ENCODE results near the gene TDRD1. TPM values are rescaled to one million over a fixed set of nuclear protein-coding genes. Genes with fewer than 3 reads are reported as not detected.
"Not testable (repeated sequence)": the region's sequence is repeated elsewhere in the genome, so short reads cannot be mapped to it uniquely, and the experiment has no call there.

The TDRD1 gene
- polyA plus RNA-seq, 1 experiment, result not detected

GRCh38 chr10:114142018-114142417 is 37.1 kb upstream of the TDRD1 start:
- ChIA-PET CTCF (no interaction called here), POLR2A (no interaction called here)
- peaks cover 4% of the 10 kb centered on the region for H3K36me3 ChIP-seq (ENCODE audit: control insufficient read depth, insufficient read depth, low read length)
- DNase-seq (ENCODE audit: low read depth), result no peak
- H3K4me3 ChIP-seq (ENCODE audit: low read depth, low read length), result no peak overlapping the region
- no peak for TF ChIP-seq CTCF (IDR thresholded peaks at IDR 0.05; ENCODE audit: insufficient read depth, low read depth, low read length)
- H3K27me3 ChIP-seq (ENCODE audit: control insufficient read depth, insufficient read depth, low read length), result no peaks in the 10 kb centered on the region

GRCh38 chr10:114143160-114143559 is 36.0 kb upstream of the TDRD1 start:
- Histone ChIP-seq H3K27me3 (ENCODE audit: control insufficient read depth, insufficient read depth, low read length) (no peaks in the 10 kb centered on the region), H3K4me3 (ENCODE audit: low read depth, low read length) (no peak overlapping the region), H3K36me3 (ENCODE audit: control insufficient read depth, insufficient read depth, low read length) (peaks cover 4% of the 10 kb centered on the region)
- ChIA-PET POLR2A (no interaction called here), CTCF (interaction anchor here (0.9 kb wide), 1 partner anchor 492 kb away, joined by 3 read pairs; no protein-coding TSS in a partner anchor)
- no peak for DNase-seq (ENCODE audit: low read depth)
- no peak for TF ChIP-seq CTCF (IDR thresholded peaks at IDR 0.05; ENCODE audit: insufficient read depth, low read depth, low read length)

- CTCF ChIA-PET; POLR2A ChIA-PET; DNase-seq (ENCODE audit: low read depth); H3K36me3 ChIP-seq (ENCODE audit: control insufficient read depth, insufficient read depth, low read length); H3K4me3 ChIP-seq (ENCODE audit: low read depth, low read length); H3K27me3 ChIP-seq (ENCODE audit: control insufficient read depth, insufficient read depth, low read length): not testable (repeated sequence)
Observed at GRCh38 chr10:114149476-114149875, 29.7 kb upstream of the TDRD1 start.

GRCh38 chr10:114151486-114151885 is 27.7 kb upstream of the TDRD1 start:
- H3K27me3 ChIP-seq (ENCODE audit: control insufficient read depth, insufficient read depth, low read length), result no peaks in the 10 kb centered on the region
- ChIA-PET CTCF (no interaction called here), POLR2A (no interaction called here)
- H3K36me3 ChIP-seq (ENCODE audit: control insufficient read depth, insufficient read depth, low read length), result peaks cover 1% of the 10 kb centered on the region
- DNase-seq (ENCODE audit: low read depth), result peak; percentile 35
- no peak for TF ChIP-seq CTCF (IDR thresholded peaks at IDR 0.05; ENCODE audit: insufficient read depth, low read depth, low read length)
- H3K4me3 ChIP-seq (ENCODE audit: low read depth, low read length), result no peak overlapping the region

GRCh38 chr10:114151892-114152291 is 27.3 kb upstream of the TDRD1 start:
- Histone ChIP-seq H3K27me3 (ENCODE audit: control insufficient read depth, insufficient read depth, low read length) (no peaks in the 10 kb centered on the region), H3K36me3 (ENCODE audit: control insufficient read depth, insufficient read depth, low read length) (peaks cover 1% of the 10 kb centered on the region), H3K4me3 (ENCODE audit: low read depth, low read length) (no peak overlapping the region)
- CTCF ChIA-PET, result no interaction called here
- DNase-seq (ENCODE audit: low read depth), result no peak
- no peak for TF ChIP-seq CTCF (IDR thresholded peaks at IDR 0.05; ENCODE audit: insufficient read depth, low read depth, low read length)
- POLR2A ChIA-PET, result no interaction called here

- TF ChIP-seq CTCF (IDR thresholded peaks at IDR 0.05; ENCODE audit: insufficient read depth, low read depth, low read length), result no peak
- peaks cover 1% of the 10 kb centered on the region for H3K36me3 ChIP-seq (ENCODE audit: control insufficient read depth, insufficient read depth, low read length)
- no peak for DNase-seq (ENCODE audit: low read depth)
- ChIA-PET CTCF (no interaction called here), POLR2A (interaction anchor here (0.6 kb wide), 1 partner anchor 7 kb away, joined by 3 read pairs; no protein-coding TSS in a partner anchor)
- no peak overlapping the region for H3K4me3 ChIP-seq (ENCODE audit: low read depth, low read length)
- no peaks in the 10 kb centered on the region for H3K27me3 ChIP-seq (ENCODE audit: control insufficient read depth, insufficient read depth, low read length)
Observed at GRCh38 chr10:114157912-114158311, 21.2 kb upstream of the TDRD1 start.
